Mucosa of descending colon (tissue), 3 donors: Measurements from ENCODE around the gene GPI. TPM values are rescaled to one million over a fixed set of nuclear protein-coding genes. Genes with fewer than 3 reads are reported as not detected.

Experiments
- ATAC-seq: fragments of 200-7000 bp; cut with Tn5 transposase; one replicate; pipeline ENCODE4 v1.9.1; 2020; ENCODE audit warnings: mild to moderate bottlenecking, moderate library complexity
- DNase-seq, 3 donors: peaks; one replicate each; pipeline ENCODE4 v3.0.0-alpha.2; 2020
- H3K36me3 ChIP-seq: fragments of 200-600 bp; one replicate; pipeline ENCODE4 v1.8.0; 2021; ENCODE audit warnings: low read depth, mild to moderate bottlenecking
- H3K4me1 ChIP-seq: fragments of 200-600 bp; one replicate; pipeline ENCODE4 v1.8.0; 2021; ENCODE audit warnings: low read depth, mild to moderate bottlenecking
- H3K4me3 ChIP-seq: fragments of 200-600 bp; one replicate; pipeline ENCODE4 v1.8.0; 2021; ENCODE audit warnings: mild to moderate bottlenecking
- H3K9me3 ChIP-seq: fragments of 200-600 bp; one replicate; pipeline ENCODE4 v1.8.0; 2021; ENCODE audit warnings: mild to moderate bottlenecking
- CTCF ChIP-seq: fragments of 200-600 bp; IDR thresholded peaks from one replicate; pipeline ENCODE4 v1.8.0; 2022; ENCODE audit warnings: antibody characterized with exemption, mild to moderate bottlenecking
- intact Hi-C, 2 donors: fragments of 100-400 bp; cut with DNase I in 1 of 2; cut with micrococcal nuclease in 1 of 2; formaldehyde crosslinking; loops; one replicate each; pipeline versions ENCODE4 v1.11.0 to v1.11.1; 2022; cut with DNase I, micrococcal nuclease
- total RNA-seq, 3 donors: library from RNA; stranded (reverse); fragmentation: NEBNext Ultra II Directional in 2 of 3; extraction: Animal tissue kit (Norgen Biotek cat#: 25700) in 2 of 3; gene quantifications; one replicate each; pipeline versions ENCODE4 v1.2.1 to v1.2.4, GENCODE V29; 2021 to 2023
- donor health status: DM: no; HTN: no; CAD: no; lungs with moderate emphysema.
- donor health status: DM: no; HTN: no; CAD: no.
- donor health status: DM: no; HTN: yes; CAD: no.

Gene GPI
- total RNA-seq, 3 donors from 2014 or later: 247 to 344 (median 296) TPM

- ATAC-seq (no peak), DNase-seq (no peak)
- intact Hi-C loops: no loop called here
- no peak overlapping the region for H3K4me3 ChIP-seq
- H3K36me3 ChIP-seq: peaks cover 8% of the 10 kb centered on the region
- no peak for TF ChIP-seq CTCF
- peaks cover 17% of the 10 kb centered on the region for H3K4me1 ChIP-seq
- no peaks in the 10 kb centered on the region for H3K9me3 ChIP-seq
Observed at GRCh38 chr19:34432797-34433196, 67.8 kb downstream of the GPI start.

GRCh38 chr19:34436716-34437115 lies 71.7 kb downstream of the GPI start:
- intact Hi-C loops: no loop called here
- TF ChIP-seq CTCF: no peak
- H3K4me3 ChIP-seq: no peak overlapping the region
- DNase-seq: no peak
- no peaks in the 10 kb centered on the region for H3K4me1 ChIP-seq
- peaks cover 11% of the 10 kb centered on the region for H3K36me3 ChIP-seq
- ATAC-seq: no peak
- H3K9me3 ChIP-seq: no peaks in the 10 kb centered on the region

GRCh38 chr19:34448191-34448590 lies 83.2 kb downstream of the GPI start:
- Histone ChIP-seq H3K4me1 (no peaks in the 10 kb centered on the region), H3K9me3 (no peaks in the 10 kb centered on the region), H3K36me3 (no peaks in the 10 kb centered on the region), H3K4me3 (no peak overlapping the region)
- ATAC-seq: no peak
- no peak for DNase-seq
- intact Hi-C loops: no loop called here
- no peak for TF ChIP-seq CTCF

Other genes starting within 250 kb of the GPI start
- 100 to 1,000 TPM in 1 of 3 donors, 10 to 100 TPM in 2; 72.5 to 111 (median 85.6) TPM for gene LSM14A, start 192.7 kb upstream of the GPI start, total RNA-seq
- gene GARRE1, start 110.6 kb upstream of the GPI start, total RNA-seq: 10 to 100 TPM; 18.7 to 27.6 (median 27.3) TPM
- gene PDCD2L, start 39.2 kb downstream of the GPI start, total RNA-seq: 10 to 100 TPM in 1 of 3 donors, 1 to 10 TPM in 2; 6.4 to 10.5 (median 8.1) TPM
- gene UBA2, start 63.2 kb downstream of the GPI start, total RNA-seq: 10 to 100 TPM; 41.0 to 63.6 (median 48.3) TPM
- gene WTIP, start 116.6 kb downstream of the GPI start, total RNA-seq: 10 to 100 TPM in 1 of 3 donors, 1 to 10 TPM in 2; 1.5 to 12.3 (median 3.2) TPM